Spleen (tissue), 7 donors: ENCODE results near the gene SLC25A13.

Source experiments
- CTCF ChIP-seq, 11 experiments: fragments of 200-600 bp in 7 of 11; fragments of 450-650 bp in 4 of 11; sonication (generic) in 4 of 11; IDR thresholded peaks in 8 of 11; conservative IDR thresholded peaks in 3 of 11; 1 replicate in 7 of 11; 2 replicates in 4 of 11; pipeline versions ENCODE4 v1.4.0 to v1.8.0; 2016 to 2021; ENCODE audit warnings: antibody characterized with exemption in 11 of 11, inconsistent platforms in 4 of 11, mild to moderate bottlenecking in 1 of 11
- POLR2A ChIP-seq, 3 donors: fragments of 450-650 bp; IDR thresholded peaks; one replicate each; pipeline ENCODE4 v1.5.1; 2017; ENCODE audit warnings: antibody characterized with exemption in 3 of 3, mild to moderate bottlenecking in 1 of 3
- donor health status: DM: no; HTN: no; CAD: no; lungs with moderate emphysema.
- donor health status: DM: no; HTN: no; CAD: no.
- donor health status: DM: no; HTN: no; CAD: no.

- TF ChIP-seq CTCF (IDR thresholded peaks at IDR 0.05 in 8 of 11, conservative IDR thresholded peaks at IDR 0.05 in 3 of 11), result no peak
- no peak for TF ChIP-seq POLR2A (IDR thresholded peaks at IDR 0.05)
These were observed 132.6 kb downstream of the SLC25A13 start for GRCh38 chr7:96189129-96189820.
